WERI-Rb-1 (cell line): ENCODE results near the gene SYNPO.

Source experiments
- DNase-seq: peaks from one replicate; pipeline ENCODE4 v3.0.0-alpha.2; 2020
- H3K27ac ChIP-seq: fragments of 250-450 bp; sonication (Bioruptor Pico); 2 replicates; pipeline ENCODE4 v1.5.1; 2020; ENCODE audit warnings: mild to moderate bottlenecking, moderate library complexity
- H3K27me3 ChIP-seq: fragments of 250-450 bp; sonication (Bioruptor Pico); 2 replicates; pipeline ENCODE4 v1.5.1; 2021; ENCODE audit warnings: mild to moderate bottlenecking, low read depth, moderate library complexity; ENCODE audit not compliant: insufficient read depth, severe bottlenecking
- H3K36me3 ChIP-seq: fragments of 250-450 bp; sonication (Bioruptor Pico); 2 replicates; pipeline ENCODE4 v1.5.1; 2020; ENCODE audit warnings: mild to moderate bottlenecking, moderate library complexity
- H3K4me3 ChIP-seq: 2 replicates; pipeline ENCODE4 v1.5.1; 2011; ENCODE audit warnings: low read depth, mild to moderate bottlenecking, control low read depth, low read length
- H3K9me3 ChIP-seq: fragments of 250-450 bp; sonication (Bioruptor Pico); 2 replicates; pipeline ENCODE4 v1.5.1; 2021; ENCODE audit warnings: mild to moderate bottlenecking, moderate library complexity; ENCODE audit not compliant: severe bottlenecking
- CTCF ChIP-seq: IDR thresholded peaks from 2 replicates; pipeline ENCODE4 v1.5.1; 2011; ENCODE audit warnings: low read depth, mild to moderate bottlenecking, control low read depth, inconsistent platforms, low read length

SYNPO gene

GRCh38 chr5:150627731-150628545 is 12.5 kb upstream of the SYNPO start:
- Histone ChIP-seq H3K27ac (no peak overlapping the region), H3K9me3 (no peaks in the 10 kb centered on the region), H3K4me3 (no peak overlapping the region), H3K27me3 (no peaks in the 10 kb centered on the region), H3K36me3 (no peaks in the 10 kb centered on the region)
- TF ChIP-seq CTCF = no peak
- no peak for DNase-seq

GRCh38 chr5:150628936-150629485 is 11.4 kb upstream of the SYNPO start:
- Histone ChIP-seq H3K27me3 (no peaks in the 10 kb centered on the region), H3K36me3 (no peaks in the 10 kb centered on the region), H3K4me3 (no peak overlapping the region), H3K27ac (no peak overlapping the region), H3K9me3 (no peaks in the 10 kb centered on the region)
- DNase-seq = no peak
- no peak for TF ChIP-seq CTCF

GRCh38 chr5:150630016-150630415 is 10.4 kb upstream of the SYNPO start:
- H3K27ac ChIP-seq = no peak overlapping the region
- no peak for DNase-seq
- no peak overlapping the region for H3K4me3 ChIP-seq
- H3K9me3 ChIP-seq = no peaks in the 10 kb centered on the region
- no peaks in the 10 kb centered on the region for H3K36me3 ChIP-seq
- TF ChIP-seq CTCF = no peak
- H3K27me3 ChIP-seq = no peaks in the 10 kb centered on the region

- Histone ChIP-seq H3K4me3 (no peak overlapping the region), H3K27ac (no peak overlapping the region), H3K9me3 (no peaks in the 10 kb centered on the region), H3K36me3 (no peaks in the 10 kb centered on the region), H3K27me3 (no peaks in the 10 kb centered on the region)
- no peak for TF ChIP-seq CTCF
- no peak for DNase-seq
Measured at GRCh38 chr5:150630461-150631325, 9.8 kb upstream of the SYNPO start.

- no peak for DNase-seq
- H3K27me3 ChIP-seq = no peaks in the 10 kb centered on the region
- H3K27ac ChIP-seq = no peak overlapping the region
- TF ChIP-seq CTCF = no peak
- no peak overlapping the region for H3K4me3 ChIP-seq
- H3K36me3 ChIP-seq = no peaks in the 10 kb centered on the region
- H3K9me3 ChIP-seq = no peaks in the 10 kb centered on the region
Measured at GRCh38 chr5:150631326-150631701, 9.1 kb upstream of the SYNPO start.
